Measurements from ENCODE around the gene MEA1.
"Not testable (repeated sequence)": the region's sequence is repeated elsewhere in the genome, so short reads cannot be mapped to it uniquely, and the experiment has no call there.

The MEA1 gene

GRCh38 chr6:43006251-43006650, 7.5 kb downstream of the MEA1 start:
- DNase-seq (ENCODE audit: low spot score): no peak
- TF ChIP-seq CTCF (IDR thresholded peaks at IDR 0.05; ENCODE audit: extremely low read depth, missing control alignments): no peak

GRCh38 chr6:43005844-43006243, 7.9 kb downstream of the MEA1 start:
- TF ChIP-seq CTCF (IDR thresholded peaks at IDR 0.05; ENCODE audit: extremely low read depth, missing control alignments): no peak
- DNase-seq (ENCODE audit: low spot score): no peak

GRCh38 chr6:43001843-43002242, 11.9 kb downstream of the MEA1 start:
- DNase-seq (ENCODE audit: low spot score): no peak
- no peak for TF ChIP-seq CTCF (IDR thresholded peaks at IDR 0.05; ENCODE audit: extremely low read depth, missing control alignments)

- DNase-seq (ENCODE audit: low spot score): not testable (repeated sequence)
Observed at GRCh38 chr6:42998205-42998604, 15.5 kb downstream of the MEA1 start.

GRCh38 chr6:42996513-42996912, 17.2 kb downstream of the MEA1 start:
- no peak for DNase-seq (ENCODE audit: low spot score)
- TF ChIP-seq CTCF (IDR thresholded peaks at IDR 0.05; ENCODE audit: extremely low read depth, missing control alignments): no peak

- no peak for DNase-seq (ENCODE audit: low spot score)
- TF ChIP-seq CTCF (IDR thresholded peaks at IDR 0.05; ENCODE audit: extremely low read depth, missing control alignments): no peak
Observed at GRCh38 chr6:42993445-42993844, 20.3 kb downstream of the MEA1 start.

- TF ChIP-seq CTCF (IDR thresholded peaks at IDR 0.05; ENCODE audit: extremely low read depth, missing control alignments): no peak
- DNase-seq (ENCODE audit: low spot score): no peak
Observed at GRCh38 chr6:42989923-42990322, 23.8 kb downstream of the MEA1 start.

GRCh38 chr6:42988486-42989020, 25.2 kb downstream of the MEA1 start:
- TF ChIP-seq CTCF (IDR thresholded peaks at IDR 0.05; ENCODE audit: extremely low read depth, missing control alignments): no peak
- DNase-seq (ENCODE audit: low spot score): no peak
